Measurements from ENCODE around the gene ADAMTS2.

- TF ChIP-seq CTCF (IDR thresholded peaks at IDR 0.05; ENCODE audit: insufficient read depth, low read length, poor library complexity, severe bottlenecking) (no peak), EZH2phosphoT487 (conservative IDR thresholded peaks at IDR 0.05; ENCODE audit: low read length) (no peak)
Observed at GRCh38 chr5:179242676-179243075, 102.6 kb downstream of the ADAMTS2 start.
